ENCODE results near the gene ZBTB46. TPM values are rescaled to one million over a fixed set of nuclear protein-coding genes. Genes with fewer than 3 reads are reported as not detected.

Gene ZBTB46
- total and polyA plus RNA-seq, 4 donors: 0.50 to 22.7 (median 9.7) TPM

DNA sequence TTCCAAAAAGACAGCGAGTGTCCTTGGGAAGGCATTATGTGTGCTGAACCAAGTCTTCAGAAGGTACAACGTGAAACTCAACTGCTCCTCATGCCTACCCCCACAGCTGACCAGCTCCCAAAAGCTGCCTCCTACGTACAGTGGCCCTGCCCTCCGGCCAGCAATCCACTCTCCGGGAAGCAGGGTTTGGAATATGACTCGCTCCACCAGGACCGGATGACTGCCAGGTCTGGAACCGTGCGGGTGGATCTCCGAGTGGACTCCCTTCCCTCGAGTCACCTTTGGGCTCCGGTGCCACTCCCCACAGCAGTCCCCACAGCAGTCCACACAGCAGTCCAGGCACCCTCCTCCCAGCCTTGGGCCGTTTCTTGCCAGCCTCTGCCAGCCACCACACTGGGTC is 4.3 kb downstream of the ZBTB46 start:
- H3K27me3 ChIP-seq (ENCODE audit: control insufficient read depth in 1 of 2, insufficient read depth in 2 of 2, low read length in 1 of 2): no peaks in the 10 kb centered on the region
- H3K36me3 ChIP-seq (ENCODE audit: control insufficient read depth in 1 of 2, insufficient read depth in 2 of 2, low read length in 1 of 2): no peaks in the 10 kb centered on the region
- no peak overlapping the region for H3K4me3 ChIP-seq (ENCODE audit: low read length in 2 of 2)
- WGBS, 2 donors: 69 to 77% methylated on average over 13 of the region's 13 CpGs
- no peaks in the 10 kb centered on the region for H3K9me3 ChIP-seq (ENCODE audit: control insufficient read depth, low read length)
- DNase-seq (no peak), ATAC-seq (ENCODE audit: low FRiP score) (no peak)
- H3K27ac ChIP-seq (ENCODE audit: low read depth in 1 of 2, low read length in 2 of 2): no peak overlapping the region
- no peaks in the 10 kb centered on the region for H3K4me1 ChIP-seq (ENCODE audit: control insufficient read depth in 1 of 2, insufficient read depth in 2 of 2, low read length in 2 of 2)
- intact Hi-C loops (cut with DNase I): no loop called here

DNA sequence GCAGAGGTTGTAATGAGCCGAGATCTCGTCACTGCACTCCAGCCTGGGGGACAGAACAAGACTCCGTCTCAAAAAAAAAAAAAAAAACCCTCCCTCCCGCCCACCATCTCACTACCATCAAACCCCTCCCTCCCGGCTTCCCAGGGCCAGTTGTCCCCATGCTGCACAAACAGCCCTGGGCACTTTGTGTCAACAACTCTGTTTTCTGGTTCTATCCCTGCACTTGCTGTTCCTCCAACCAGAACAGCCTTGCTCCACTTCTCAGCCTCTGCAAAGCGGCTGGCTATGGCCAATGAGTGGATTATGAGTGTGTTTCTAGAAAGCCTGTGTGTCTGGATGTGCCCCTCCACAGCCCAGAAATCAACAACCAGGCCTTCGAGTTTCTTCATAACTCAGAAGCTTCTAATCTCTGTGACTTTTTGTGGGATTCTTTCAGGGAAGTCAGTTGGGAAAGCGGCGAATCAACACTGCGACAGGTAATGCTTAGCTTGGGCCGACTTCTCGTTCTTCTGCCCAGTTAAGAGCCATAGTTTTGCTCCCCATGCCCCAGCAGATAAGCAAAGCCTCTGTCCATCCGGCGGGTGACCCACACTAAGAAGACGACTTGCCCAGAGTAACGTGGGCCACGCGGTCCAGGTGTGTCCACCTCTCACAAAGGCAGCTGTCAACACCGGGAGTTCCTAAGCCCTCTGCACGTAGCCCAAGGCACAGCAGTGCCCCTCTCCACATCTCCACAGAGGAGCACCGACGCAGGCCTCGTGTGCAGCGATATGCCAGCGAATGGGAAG is 5.5 kb downstream of the ZBTB46 start:
- ATAC-seq (ENCODE audit: low FRiP score) (no peak), DNase-seq (no peak)
- 90 to 93% methylated on average over 24 to 25 of the region's 25 CpGs for WGBS, 2 donors
- Histone ChIP-seq H3K36me3 (ENCODE audit: control insufficient read depth in 1 of 2, insufficient read depth in 2 of 2, low read length in 1 of 2) (no peaks in the 10 kb centered on the region), H3K27ac (ENCODE audit: low read depth in 1 of 2, low read length in 2 of 2) (no peak overlapping the region), H3K9me3 (ENCODE audit: control insufficient read depth, low read length) (no peaks in the 10 kb centered on the region), H3K4me3 (ENCODE audit: low read length in 2 of 2) (no peak overlapping the region), H3K27me3 (ENCODE audit: control insufficient read depth in 1 of 2, insufficient read depth in 2 of 2, low read length in 1 of 2) (no peaks in the 10 kb centered on the region), H3K4me1 (ENCODE audit: control insufficient read depth in 1 of 2, insufficient read depth in 2 of 2, low read length in 2 of 2) (no peaks in the 10 kb centered on the region)
- intact Hi-C loops (cut with DNase I): no loop called here

DNA sequence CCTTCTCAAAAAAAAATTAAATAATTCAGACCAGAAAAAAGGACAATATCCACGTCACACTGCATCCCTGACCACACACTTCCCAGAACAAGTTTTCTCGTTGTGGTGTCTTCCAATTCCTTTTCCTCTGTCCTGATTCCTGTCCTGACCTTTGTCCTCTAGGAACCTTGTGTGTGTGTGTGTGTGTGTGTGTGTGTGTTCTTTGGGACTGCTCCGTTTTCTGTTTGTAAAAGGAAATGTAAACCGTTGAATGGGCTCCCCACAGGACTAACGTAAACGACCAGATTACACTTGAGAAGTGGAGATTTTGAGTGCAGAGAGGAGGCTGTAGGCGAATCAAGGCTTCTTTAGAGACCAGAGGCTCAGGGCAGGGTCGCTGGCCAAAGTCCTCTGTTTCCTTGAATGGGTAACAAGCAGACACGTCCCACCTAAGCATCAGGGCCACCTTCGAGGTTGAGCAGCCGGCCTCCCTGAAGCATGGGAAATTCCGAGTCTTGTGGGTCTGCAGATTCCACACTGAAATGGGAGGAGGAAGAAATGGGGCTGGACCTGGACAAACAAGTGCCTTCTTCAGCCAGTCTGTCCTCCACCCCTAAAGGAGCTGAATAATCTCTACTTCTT is 7.3 kb downstream of the ZBTB46 start:
- Histone ChIP-seq H3K4me1 (ENCODE audit: control insufficient read depth in 1 of 2, insufficient read depth in 2 of 2, low read length in 2 of 2) (no peaks in the 10 kb centered on the region), H3K36me3 (ENCODE audit: control insufficient read depth in 1 of 2, insufficient read depth in 2 of 2, low read length in 1 of 2) (no peaks in the 10 kb centered on the region), H3K27me3 (ENCODE audit: control insufficient read depth in 1 of 2, insufficient read depth in 2 of 2, low read length in 1 of 2) (no peaks in the 10 kb centered on the region), H3K9me3 (ENCODE audit: control insufficient read depth, low read length) (no peaks in the 10 kb centered on the region), H3K27ac (ENCODE audit: low read depth in 1 of 2, low read length in 2 of 2) (no peak overlapping the region), H3K4me3 (ENCODE audit: low read length in 2 of 2) (no peak overlapping the region)
- WGBS, 2 donors: 63 to 66% methylated on average over 12 of the region's 12 CpGs
- DNase-seq (no peak), ATAC-seq (ENCODE audit: low FRiP score) (no peak)
- intact Hi-C loops (cut with DNase I): no loop called here

DNA sequence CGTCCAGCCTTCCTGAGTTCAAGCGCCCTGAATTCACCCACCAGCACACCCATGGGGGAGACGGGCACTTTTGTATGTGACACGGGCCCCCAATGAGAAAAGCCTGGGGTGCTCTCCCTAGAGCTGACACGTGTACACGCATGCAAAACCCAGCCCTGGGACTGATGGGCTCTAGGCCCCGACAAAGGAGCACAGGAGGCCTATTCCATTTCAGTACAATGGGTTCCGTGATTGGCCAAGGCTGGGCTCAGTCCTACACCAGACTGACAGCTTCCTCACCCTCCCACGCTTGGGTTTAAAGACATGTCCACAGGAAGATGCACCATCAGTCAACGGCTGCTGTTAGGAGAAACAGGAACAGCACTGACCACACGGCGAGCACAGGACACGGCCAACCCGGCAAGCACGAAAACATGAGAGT is 8.8 kb downstream of the ZBTB46 start:
- Histone ChIP-seq H3K27me3 (ENCODE audit: control insufficient read depth in 1 of 2, insufficient read depth in 2 of 2, low read length in 1 of 2) (no peaks in the 10 kb centered on the region), H3K9me3 (ENCODE audit: control insufficient read depth, low read length) (no peaks in the 10 kb centered on the region), H3K36me3 (ENCODE audit: control insufficient read depth in 1 of 2, insufficient read depth in 2 of 2, low read length in 1 of 2) (no peaks in the 10 kb centered on the region), H3K27ac (ENCODE audit: low read depth in 1 of 2, low read length in 2 of 2) (no peak overlapping the region), H3K4me1 (ENCODE audit: control insufficient read depth in 1 of 2, insufficient read depth in 2 of 2, low read length in 2 of 2) (no peaks in the 10 kb centered on the region), H3K4me3 (ENCODE audit: low read length in 2 of 2) (no peak overlapping the region)
- DNase-seq (no peak), ATAC-seq (ENCODE audit: low FRiP score) (no peak)
- WGBS, 2 donors: 89 to 91% methylated on average over 15 of the region's 15 CpGs
- intact Hi-C loops (cut with DNase I): no loop called here

DNA sequence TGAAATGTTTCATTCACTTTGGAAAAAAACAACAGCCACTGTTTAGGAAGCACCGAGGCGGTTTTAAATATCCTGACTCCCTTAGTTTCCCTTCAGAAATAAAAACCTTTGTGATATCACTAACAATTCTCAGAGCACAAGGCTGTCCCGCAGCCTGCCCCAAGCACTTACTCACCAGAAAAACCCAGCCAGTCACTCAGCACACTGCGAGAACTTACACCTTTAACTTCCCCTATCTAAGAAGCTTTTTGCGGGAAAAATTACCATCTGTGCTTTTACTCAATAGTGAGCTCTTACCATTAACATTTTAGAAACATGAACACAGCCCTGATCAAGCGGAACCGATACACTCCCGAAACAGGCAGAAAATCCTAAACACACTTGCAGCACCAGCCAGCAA is 9.3 kb downstream of the ZBTB46 start:
- Histone ChIP-seq H3K27me3 (ENCODE audit: control insufficient read depth in 1 of 2, insufficient read depth in 2 of 2, low read length in 1 of 2) (no peaks in the 10 kb centered on the region), H3K27ac (ENCODE audit: low read depth in 1 of 2, low read length in 2 of 2) (no peak overlapping the region), H3K36me3 (ENCODE audit: control insufficient read depth in 1 of 2, insufficient read depth in 2 of 2, low read length in 1 of 2) (no peaks in the 10 kb centered on the region), H3K9me3 (ENCODE audit: control insufficient read depth, low read length) (no peaks in the 10 kb centered on the region), H3K4me1 (ENCODE audit: control insufficient read depth in 1 of 2, insufficient read depth in 2 of 2, low read length in 2 of 2) (no peaks in the 10 kb centered on the region), H3K4me3 (ENCODE audit: low read length in 2 of 2) (no peak overlapping the region)
- whole genome bisulfite sequencing, 2 donors: 94 to 95% methylated on average over 8 of the region's 8 CpGs
- intact Hi-C loops (cut with DNase I): no loop called here
- no peak for ATAC-seq (ENCODE audit: low FRiP score)
- no peak for DNase-seq

DNA sequence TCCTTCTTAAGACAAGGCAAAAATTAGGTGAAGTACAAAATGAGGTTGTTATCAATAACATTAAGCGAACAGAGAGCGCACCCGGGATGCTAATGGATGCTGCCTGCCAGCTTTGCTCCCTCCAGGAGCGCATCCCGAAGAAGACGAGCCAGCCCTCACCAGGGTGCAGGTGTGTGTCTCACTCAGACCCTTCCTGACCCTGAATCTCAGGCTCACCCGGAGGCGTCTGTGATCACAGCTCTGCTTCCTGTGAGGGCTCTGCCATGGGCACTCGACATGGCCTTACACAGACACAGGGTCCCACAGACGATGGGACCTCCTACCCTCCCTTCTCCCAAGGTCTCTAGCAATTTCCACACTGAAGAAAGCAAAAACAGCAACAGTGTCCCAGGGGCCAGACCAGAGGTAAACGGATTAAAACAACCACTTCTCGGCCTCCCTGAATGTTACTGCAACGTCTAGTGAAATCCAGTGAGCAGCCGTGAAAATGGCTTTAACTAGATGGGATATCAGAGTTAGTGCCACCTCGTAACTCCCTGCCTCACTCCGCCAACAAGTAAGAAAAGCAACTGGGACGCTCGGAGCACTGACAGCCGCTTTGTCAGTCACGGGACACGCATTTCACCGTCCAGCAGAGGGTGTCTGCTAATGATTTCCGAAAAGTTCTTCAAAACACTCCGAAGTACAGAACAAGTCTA is 11.7 kb downstream of the ZBTB46 start:
- DNase-seq: no peak
- intact Hi-C loops (cut with DNase I): no loop called here
- H3K36me3 ChIP-seq (ENCODE audit: control insufficient read depth in 1 of 2, insufficient read depth in 2 of 2, low read length in 1 of 2): no peaks in the 10 kb centered on the region
- WGBS, 2 donors: 64 to 71% methylated on average over 24 of the region's 24 CpGs
- H3K9me3 ChIP-seq (ENCODE audit: control insufficient read depth, low read length): no peaks in the 10 kb centered on the region
- H3K4me1 ChIP-seq (ENCODE audit: control insufficient read depth in 1 of 2, insufficient read depth in 2 of 2, low read length in 2 of 2): no peaks in the 10 kb centered on the region
- ATAC-seq (ENCODE audit: low FRiP score): no peak
- no peaks in the 10 kb centered on the region for H3K27me3 ChIP-seq (ENCODE audit: control insufficient read depth in 1 of 2, insufficient read depth in 2 of 2, low read length in 1 of 2)
- H3K4me3 ChIP-seq (ENCODE audit: low read length in 2 of 2): no peak overlapping the region
- H3K27ac ChIP-seq (ENCODE audit: low read depth in 1 of 2, low read length in 2 of 2): no peak overlapping the region

DNA sequence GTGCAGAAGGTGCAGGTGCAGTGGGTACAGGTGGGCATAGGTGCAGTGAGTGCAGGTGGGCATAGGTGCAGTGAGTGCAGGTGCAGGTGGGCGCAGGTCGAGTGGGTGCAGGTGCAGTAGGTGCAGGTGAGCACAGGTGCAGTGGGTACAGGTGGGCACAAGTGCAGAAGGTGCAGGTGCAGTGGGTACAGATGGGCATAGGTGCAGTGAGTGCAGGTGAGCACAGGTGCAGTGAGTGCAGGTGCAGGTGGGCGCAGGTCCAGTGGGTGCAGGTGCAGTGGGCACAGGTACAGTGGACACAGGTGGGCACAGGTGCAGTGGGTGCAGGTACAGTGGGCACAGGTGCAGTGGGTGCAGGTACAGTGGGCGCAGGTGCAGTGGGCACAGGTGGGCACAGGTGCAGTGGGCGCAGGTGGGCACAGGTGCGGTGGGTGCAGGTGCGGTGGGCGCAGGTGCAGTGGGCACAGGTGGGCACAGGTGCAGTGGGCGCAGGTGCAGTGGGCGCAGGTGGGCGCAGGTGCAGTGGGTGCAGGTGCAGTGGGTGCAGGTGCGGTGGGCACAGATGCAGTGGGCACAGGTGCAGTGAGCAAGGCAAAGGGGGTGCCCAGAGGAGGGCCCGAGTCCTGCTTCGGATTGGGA is 15.3 kb downstream of the ZBTB46 start:
- no peak for DNase-seq
- Histone ChIP-seq H3K9me3 (ENCODE audit: control insufficient read depth, low read length) (no peaks in the 10 kb centered on the region), H3K4me3 (ENCODE audit: low read length in 2 of 2) (no peak overlapping the region), H3K27ac (ENCODE audit: low read depth in 1 of 2, low read length in 2 of 2) (no peak overlapping the region), H3K36me3 (ENCODE audit: control insufficient read depth in 1 of 2, insufficient read depth in 2 of 2, low read length in 1 of 2) (no peaks in the 10 kb centered on the region), H3K4me1 (ENCODE audit: control insufficient read depth in 1 of 2, insufficient read depth in 2 of 2, low read length in 2 of 2) (no peaks in the 10 kb centered on the region), H3K27me3 (ENCODE audit: control insufficient read depth in 1 of 2, insufficient read depth in 2 of 2, low read length in 1 of 2) (no peaks in the 10 kb centered on the region)
- ATAC-seq (ENCODE audit: low FRiP score): no peak
- intact Hi-C loops (cut with DNase I): no loop called here
- 82 to 99% methylated on average over 8 to 14 of the region's 14 CpGs for WGBS, 2 donors

DNA sequence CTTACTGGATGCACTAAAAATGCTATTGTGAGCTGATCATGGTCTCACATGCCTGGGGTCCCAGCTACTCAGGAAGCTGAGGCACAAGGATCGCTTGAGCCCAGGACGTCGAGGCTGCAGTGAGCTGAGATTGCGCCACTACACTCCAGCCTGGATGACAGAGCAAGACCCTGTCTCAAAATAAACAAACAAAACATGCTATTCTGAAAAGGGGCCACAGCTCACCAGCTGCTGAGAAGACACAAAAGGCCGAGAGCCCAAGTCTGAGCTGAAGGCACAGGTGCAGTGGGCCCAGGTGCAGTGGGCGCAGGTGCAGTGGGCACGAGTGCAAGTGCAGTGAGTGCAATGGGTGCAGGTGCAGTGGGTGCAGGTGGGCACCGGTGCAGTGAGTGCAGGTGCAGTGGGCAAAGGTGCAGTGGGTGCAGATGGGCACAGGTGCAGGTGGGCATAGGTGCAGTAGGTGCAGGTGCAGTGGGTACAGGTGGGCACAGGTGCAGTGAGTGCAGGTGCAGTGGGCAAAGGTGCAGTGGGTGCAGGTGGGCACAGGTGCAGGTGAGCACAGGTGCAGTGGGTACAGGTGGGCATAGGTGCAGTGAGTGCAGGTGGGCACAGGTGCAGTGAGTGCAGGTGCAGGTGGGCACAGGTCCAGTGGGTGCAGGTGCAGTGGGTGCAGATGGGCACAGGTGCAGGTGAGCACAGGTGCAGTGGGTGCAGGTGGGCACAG is 16.0 kb downstream of the ZBTB46 start:
- Histone ChIP-seq H3K27ac (ENCODE audit: low read depth in 1 of 2, low read length in 2 of 2) (no peak overlapping the region), H3K4me3 (ENCODE audit: low read length in 2 of 2) (no peak overlapping the region), H3K4me1 (ENCODE audit: control insufficient read depth in 1 of 2, insufficient read depth in 2 of 2, low read length in 2 of 2) (no peaks in the 10 kb centered on the region), H3K36me3 (ENCODE audit: control insufficient read depth in 1 of 2, insufficient read depth in 2 of 2, low read length in 1 of 2) (no peaks in the 10 kb centered on the region), H3K27me3 (ENCODE audit: control insufficient read depth in 1 of 2, insufficient read depth in 2 of 2, low read length in 1 of 2) (no peaks in the 10 kb centered on the region), H3K9me3 (ENCODE audit: control insufficient read depth, low read length) (no peaks in the 10 kb centered on the region)
- no peak for ATAC-seq (ENCODE audit: low FRiP score)
- intact Hi-C loops (cut with DNase I): no loop called here
- no peak for DNase-seq
- 73 to 80% methylated on average over 8 of the region's 8 CpGs for WGBS, 2 donors

Measured in aorta (tissue), 5 donors.